Tibial artery (tissue), 4 donors: ENCODE data around the gene ENDOU.

Experiments
- DNase-seq, 2 donors: peaks; one replicate each; pipeline ENCODE4 v3.0.0-alpha.2; 2019
- H3K27ac ChIP-seq, 2 donors: fragments of 200-600 bp; sonication (generic) in 1 of 2; 1 replicate in 1 of 2; 2 replicates in 1 of 2; pipeline ENCODE4 v1.5.1; 2018 to 2019; ENCODE audit warnings: mild to moderate bottlenecking in 1 of 2
- H3K27me3 ChIP-seq, 2 donors: fragments of 200-600 bp; sonication (generic) in 1 of 2; one replicate each; pipeline versions ENCODE4 v1.5.1 to v1.6.0; 2016 to 2019
- H3K36me3 ChIP-seq, 3 donors: fragments of 200-600 bp; sonication (generic) in 2 of 3; one replicate each; pipeline ENCODE4 v1.5.1; 2016 to 2019; ENCODE audit warnings: mild to moderate bottlenecking in 2 of 3
- H3K4me1 ChIP-seq, 4 donors: fragments of 200-600 bp; sonication (generic) in 2 of 4; 1 replicate in 3 of 4; 2 replicates in 1 of 4; pipeline ENCODE4 v1.5.1; 2016 to 2019
- H3K4me3 ChIP-seq, 2 donors: fragments of 200-600 bp; sonication (generic) in 1 of 2; 1 replicate in 1 of 2; 2 replicates in 1 of 2; pipeline ENCODE4 v1.5.1; 2018 to 2019; ENCODE audit warnings: mild to moderate bottlenecking in 2 of 2
- H3K9me3 ChIP-seq, 3 donors: fragments of 200-600 bp; sonication (generic) in 1 of 3; one replicate each; pipeline ENCODE4 v1.5.1; 2016 to 2019
- intact Hi-C: fragments of 100-400 bp; cut with DNase I; formaldehyde crosslinking; loops from one replicate; pipeline ENCODE4 v1.15.0; 2023; ENCODE audit warnings: low total_unique reads
- TF ChIP-seq, protein P1 (sequence below), 2 experiments: fragments of 200-600 bp in 1 of 2; fragments of 450-650 bp in 1 of 2; IDR thresholded peaks; one replicate each; pipeline ENCODE4 v1.5.1; 2017 to 2019; ENCODE audit warnings: antibody characterized with exemption in 2 of 2, mild to moderate bottlenecking in 1 of 2, moderate library complexity in 1 of 2

Gene ENDOU

DNA sequence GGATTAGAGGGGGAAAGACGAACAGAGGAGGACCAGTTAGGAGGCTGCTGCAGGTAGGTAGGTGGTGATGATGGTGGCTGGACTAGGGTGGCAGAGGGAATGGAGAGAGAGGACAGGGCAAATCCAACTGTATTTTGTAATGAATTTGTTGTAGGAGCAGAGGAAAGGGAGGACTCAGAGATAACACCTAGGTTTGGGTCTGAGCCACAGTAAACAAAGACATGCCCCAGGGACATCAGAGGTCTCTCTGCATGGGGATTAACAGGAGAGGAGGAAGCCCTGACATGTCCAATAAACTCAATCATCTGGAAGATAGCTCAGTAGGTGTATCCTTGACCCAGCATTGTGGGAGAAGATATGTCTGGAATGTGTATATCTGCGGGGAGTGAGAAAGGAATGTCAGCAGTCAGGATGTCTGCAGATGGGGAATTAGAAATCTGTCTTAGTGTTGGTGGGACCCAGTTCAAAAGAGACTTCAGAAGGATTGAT is 43.1 kb upstream of the ENDOU start:
- Histone ChIP-seq H3K27ac (no peak overlapping the region), H3K9me3 (no peaks in the 10 kb centered on the region), H3K4me3 (no peak overlapping the region), H3K27me3 (no peaks in the 10 kb centered on the region), H3K36me3 (no peaks in the 10 kb centered on the region), H3K4me1 (peaks cover 0 to 27% (median 8%) of the 10 kb centered on the region in 4 donors)
- intact Hi-C loops = no loop called here
- TF ChIP-seq, protein P1, sequence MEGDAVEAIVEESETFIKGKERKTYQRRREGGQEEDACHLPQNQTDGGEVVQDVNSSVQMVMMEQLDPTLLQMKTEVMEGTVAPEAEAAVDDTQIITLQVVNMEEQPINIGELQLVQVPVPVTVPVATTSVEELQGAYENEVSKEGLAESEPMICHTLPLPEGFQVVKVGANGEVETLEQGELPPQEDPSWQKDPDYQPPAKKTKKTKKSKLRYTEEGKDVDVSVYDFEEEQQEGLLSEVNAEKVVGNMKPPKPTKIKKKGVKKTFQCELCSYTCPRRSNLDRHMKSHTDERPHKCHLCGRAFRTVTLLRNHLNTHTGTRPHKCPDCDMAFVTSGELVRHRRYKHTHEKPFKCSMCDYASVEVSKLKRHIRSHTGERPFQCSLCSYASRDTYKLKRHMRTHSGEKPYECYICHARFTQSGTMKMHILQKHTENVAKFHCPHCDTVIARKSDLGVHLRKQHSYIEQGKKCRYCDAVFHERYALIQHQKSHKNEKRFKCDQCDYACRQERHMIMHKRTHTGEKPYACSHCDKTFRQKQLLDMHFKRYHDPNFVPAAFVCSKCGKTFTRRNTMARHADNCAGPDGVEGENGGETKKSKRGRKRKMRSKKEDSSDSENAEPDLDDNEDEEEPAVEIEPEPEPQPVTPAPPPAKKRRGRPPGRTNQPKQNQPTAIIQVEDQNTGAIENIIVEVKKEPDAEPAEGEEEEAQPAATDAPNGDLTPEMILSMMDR (IDR thresholded peaks at IDR 0.05) = no peak
- DNase-seq = no peak

DNA sequence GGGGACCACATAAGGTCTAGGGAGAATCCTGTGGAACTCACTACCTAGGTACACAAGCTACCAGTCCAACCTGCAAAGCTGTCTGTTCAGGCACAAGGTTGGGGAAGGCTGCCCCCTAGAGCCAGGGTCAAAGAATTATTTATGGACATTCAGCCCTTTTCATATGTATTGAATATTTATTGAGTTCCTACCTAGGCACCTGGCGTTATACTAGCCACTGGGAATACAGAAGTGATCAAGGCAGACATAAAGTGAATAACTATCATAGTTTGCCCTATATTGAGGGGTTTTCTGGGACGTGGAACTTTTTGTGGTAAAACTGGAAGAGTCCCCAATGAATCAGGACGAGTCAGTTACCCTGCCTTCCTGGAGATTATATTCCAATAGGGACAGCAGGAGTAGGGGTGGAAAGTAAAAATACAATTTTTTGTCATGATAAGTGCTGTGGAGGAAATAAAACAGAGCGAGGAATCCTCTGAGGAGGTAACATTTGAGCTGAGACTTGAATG is 42.0 kb upstream of the ENDOU start:
- no peak for DNase-seq
- intact Hi-C loops = no loop called here

DNA sequence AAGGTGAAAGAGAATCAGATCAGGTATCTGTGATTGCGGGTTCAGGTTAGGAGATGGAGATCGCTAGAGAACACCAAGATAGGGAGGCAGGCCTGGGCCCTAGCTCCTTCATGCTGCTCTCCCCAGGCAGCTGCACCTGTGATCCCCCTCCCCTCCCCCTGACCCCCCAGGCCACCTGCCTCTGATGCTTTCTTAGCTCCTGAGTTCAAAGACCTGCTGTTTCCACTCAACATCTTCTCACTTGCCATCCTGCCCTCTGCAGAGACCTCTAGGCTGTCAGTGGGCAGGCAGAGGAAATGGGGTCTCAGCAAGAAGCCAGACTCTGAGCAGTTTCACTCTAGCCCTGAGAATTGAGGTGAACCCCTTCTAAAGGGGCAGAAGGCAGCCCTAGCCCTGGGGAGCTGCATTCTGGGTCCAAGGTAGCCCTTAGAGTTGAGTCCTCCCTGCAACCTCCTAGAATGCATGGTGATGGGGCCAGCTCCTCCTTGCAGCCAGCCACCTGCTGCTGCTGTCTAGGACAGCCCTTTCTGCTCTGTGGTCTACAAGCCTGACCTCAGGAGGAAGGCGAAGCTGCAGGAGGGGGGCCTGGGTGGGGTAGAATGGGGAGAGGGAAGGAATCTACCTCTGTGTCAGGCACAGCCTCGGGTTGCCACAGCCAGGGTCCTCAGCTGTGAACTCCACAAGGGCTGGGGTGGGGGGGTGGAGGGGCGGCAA is 41.4 kb upstream of the ENDOU start:
- peaks cover 0 to 28% (median 5%) of the 10 kb centered on the region in 4 donors for H3K4me1 ChIP-seq
- no peak for DNase-seq
- H3K36me3 ChIP-seq = no peaks in the 10 kb centered on the region
- H3K27me3 ChIP-seq = no peaks in the 10 kb centered on the region
- intact Hi-C loops = no loop called here
- H3K4me3 ChIP-seq = no peak overlapping the region
- no peak overlapping the region for H3K27ac ChIP-seq
- no peaks in the 10 kb centered on the region for H3K9me3 ChIP-seq
- TF ChIP-seq, protein P1 (IDR thresholded peaks at IDR 0.05) = no peak

More for the DNA sequence above, 42.0 kb upstream of the ENDOU start:
- no peaks in the 10 kb centered on the region for H3K27me3 ChIP-seq
- TF ChIP-seq, protein P1 (IDR thresholded peaks at IDR 0.05) = peak; percentile 55 to 62
- no peak overlapping the region for H3K4me3 ChIP-seq
- H3K36me3 ChIP-seq = no peaks in the 10 kb centered on the region
- peaks cover 0 to 30% (median 5%) of the 10 kb centered on the region in 4 donors for H3K4me1 ChIP-seq
- H3K27ac ChIP-seq = no peak overlapping the region
- no peaks in the 10 kb centered on the region for H3K9me3 ChIP-seq

DNA sequence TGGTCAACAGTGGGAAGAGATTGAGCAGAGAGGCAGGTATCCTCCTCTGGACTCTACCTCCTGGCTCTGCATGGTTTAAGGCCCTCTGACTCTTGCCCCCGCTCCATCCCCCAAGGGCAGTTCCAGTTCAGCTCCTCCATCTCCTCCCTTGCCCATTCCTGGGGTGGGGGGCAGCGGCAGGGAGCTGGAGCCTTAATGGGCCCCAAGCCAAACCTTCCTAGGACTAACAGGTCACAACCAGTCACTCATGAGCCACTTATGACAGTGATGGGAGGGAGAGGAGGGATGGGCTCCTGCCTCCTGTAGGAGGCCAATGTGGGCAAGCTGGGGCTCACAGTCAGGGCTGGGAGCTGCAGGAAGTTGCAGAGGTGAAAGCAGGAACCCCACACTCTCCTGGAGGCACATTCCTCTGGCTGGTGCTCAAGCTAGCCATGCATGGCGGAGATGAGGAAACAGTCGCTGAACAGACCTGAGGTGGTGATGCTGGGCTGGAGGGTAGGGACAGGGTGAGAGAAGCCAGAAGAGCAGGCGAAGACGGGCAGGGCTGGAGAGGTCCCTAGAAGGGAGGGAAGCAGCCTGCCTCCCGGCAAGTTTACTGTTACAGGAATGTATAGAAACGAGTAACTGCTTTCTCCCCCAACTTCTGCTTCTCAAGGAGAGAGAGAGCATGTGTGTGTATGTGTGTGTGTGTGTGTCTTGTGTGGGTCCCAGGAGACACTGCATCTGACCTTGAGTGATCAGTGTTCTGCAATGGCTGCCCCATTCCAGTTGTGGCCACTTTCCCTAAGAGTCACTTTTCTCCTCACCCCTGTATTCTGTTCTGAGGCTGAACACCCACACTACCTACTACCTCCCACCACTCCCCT is 38.4 kb upstream of the ENDOU start:
- TF ChIP-seq, protein P1 (IDR thresholded peaks at IDR 0.05) = no peak
- Histone ChIP-seq H3K9me3 (no peaks in the 10 kb centered on the region), H3K4me3 (no peak overlapping the region), H3K36me3 (no peaks in the 10 kb centered on the region), H3K27ac (no peak overlapping the region), H3K4me1 (peaks cover 0 to 27% (median 6%) of the 10 kb centered on the region in 4 donors), H3K27me3 (no peaks in the 10 kb centered on the region)
- DNase-seq = no peak
- intact Hi-C loops = no loop called here

DNA sequence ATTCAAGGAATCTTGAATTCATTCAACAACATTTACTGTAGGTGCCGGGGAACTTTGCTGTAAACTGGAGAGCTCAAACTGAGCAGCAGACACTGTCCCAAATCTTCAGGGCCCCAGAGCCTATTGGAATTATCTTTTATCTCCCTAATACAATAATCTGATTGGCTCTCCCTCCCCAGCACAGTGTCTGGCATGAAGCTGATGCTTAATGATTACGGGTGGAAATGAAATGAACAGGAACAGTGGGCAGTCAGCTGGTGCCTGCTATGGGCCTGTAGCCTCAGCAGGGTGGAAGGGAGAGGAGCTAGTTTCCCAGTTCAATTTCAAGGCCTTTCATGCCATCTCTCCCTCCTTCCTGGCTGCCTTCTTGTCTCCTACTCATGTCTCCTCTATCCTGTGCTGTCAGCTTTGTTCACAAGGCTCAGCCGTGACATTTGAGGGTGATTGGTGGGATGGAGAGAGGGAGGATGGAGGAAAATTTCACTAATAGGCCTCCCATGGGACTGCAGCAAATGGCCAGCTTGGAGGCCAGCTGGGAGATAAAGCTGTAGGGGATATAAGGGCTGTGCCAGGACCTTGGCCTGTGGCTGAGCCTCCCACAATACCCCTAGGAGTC is 37.7 kb upstream of the ENDOU start:
- TF ChIP-seq, protein P1 (IDR thresholded peaks at IDR 0.05) = no peak
- Histone ChIP-seq H3K36me3 (no peaks in the 10 kb centered on the region), H3K27me3 (no peaks in the 10 kb centered on the region), H3K4me1 (peaks cover 0 to 35% (median 14%) of the 10 kb centered on the region in 4 donors), H3K9me3 (no peaks in the 10 kb centered on the region), H3K27ac (no peak overlapping the region), H3K4me3 (no peak overlapping the region)
- DNase-seq = no peak
- intact Hi-C loops = no loop called here
